HepG2 (cell line): ENCODE data around the gene TTC39C. TPM values are rescaled to one million over a fixed set of nuclear protein-coding genes. Genes with fewer than 3 reads are reported as not detected.

ENCODE experiments used
- KAT7 ChIP-seq: IDR thresholded peaks from 2 replicates; pipeline ENCODE4 v1.6.1; 2018; ENCODE audit warnings: borderline replicate concordance, missing compliant biosample characterization
- PRPF4 ChIP-seq: fragments of 200-400 bp; formaldehyde crosslinking; IDR thresholded peaks from 2 replicates; pipeline ENCODE4 v1.6.1; 2016; ENCODE audit warnings: low read length, low read depth; ENCODE audit not compliant: poor library complexity, severe bottlenecking
- SP140L ChIP-seq: sonication (generic); formaldehyde crosslinking; IDR thresholded peaks from 2 replicates; pipeline ENCODE4 v1.4.0; 2020; ENCODE audit warnings: missing genetic modification reagents, borderline replicate concordance
- U2AF2 ChIP-seq: fragments of 200-400 bp; formaldehyde crosslinking; IDR thresholded peaks from 2 replicates; pipeline ENCODE4 v1.6.1; 2017; ENCODE audit warnings: low read depth, mild to moderate bottlenecking, low read length
- ZNF33A ChIP-seq: sonication (generic); formaldehyde crosslinking; IDR thresholded peaks from 2 replicates; pipeline ENCODE4 v1.5.1; 2020; ENCODE audit warnings: missing genetic modification reagents, mild to moderate bottlenecking, moderate library complexity, borderline replicate concordance
- ZNF570 ChIP-seq: sonication (generic); formaldehyde crosslinking; IDR thresholded peaks from 2 replicates; pipeline ENCODE4 v1.4.0; 2020; ENCODE audit warnings: mild to moderate bottlenecking, missing genetic modification reagents, borderline replicate concordance
- ZNF75D ChIP-seq: sonication (generic); formaldehyde crosslinking; IDR thresholded peaks from 2 replicates; pipeline ENCODE4 v1.8.1; 2023; ENCODE audit warnings: missing genetic modification reagents, mild to moderate bottlenecking, borderline replicate concordance
- ZSCAN25 ChIP-seq: sonication (generic); formaldehyde crosslinking; IDR thresholded peaks from 2 replicates; pipeline ENCODE4 v1.8.0; 2022; ENCODE audit warnings: mild to moderate bottlenecking, missing genetic modification reagents
- polyA plus RNA-seq, 8 experiments: library from polyadenylated mRNA; depleted of rRNA in 3 of 8; stranded (reverse) in 7 of 8; unstranded in 1 of 8; fragments of >200 nt; fragmentation: Illumina TruSeq in 4 of 8; extraction: Trizol in 4 of 8; gene quantifications; 2 replicates each; pipeline versions ENCODE4 v1.2.1 to v1.2.3, GENCODE V29; 2011 to 2016; ENCODE audit warnings: low read depth in 4 of 8, missing spikeins in 1 of 8, mixed read lengths in 1 of 8; ENCODE audit not compliant: insufficient read depth in 1 of 8
- total RNA-seq, 5 experiments: library from RNA; depleted of rRNA; stranded (reverse); fragments of >200 nt; fragmentation: Illumina TruSeq; extraction: Trizol; gene quantifications; 2 replicates each; pipeline ENCODE4 v1.2.3, GENCODE V29; 2016; ENCODE audit warnings: low read depth in 1 of 5
- TF ChIP-seq, protein P1 (sequence below): sonication (generic); formaldehyde crosslinking; IDR thresholded peaks from 2 replicates; pipeline ENCODE4 v1.4.0; 2020; ENCODE audit warnings: missing genetic modification reagents, mild to moderate bottlenecking, borderline replicate concordance
- TF ChIP-seq, protein P2 (sequence below): sonication (generic); formaldehyde crosslinking; IDR thresholded peaks from 2 replicates; pipeline ENCODE4 v1.5.1; 2020; ENCODE audit warnings: missing genetic modification reagents, mild to moderate bottlenecking, borderline replicate concordance
- TF ChIP-seq, protein P3 (sequence below): sonication (generic); formaldehyde crosslinking; IDR thresholded peaks from 2 replicates; pipeline ENCODE4 v1.4.0; 2020; ENCODE audit warnings: missing genetic modification reagents, borderline replicate concordance
- TF ChIP-seq, protein P4 (sequence below): sonication (generic); formaldehyde crosslinking; IDR thresholded peaks from 2 replicates; pipeline ENCODE4 v1.4.0; 2020; ENCODE audit warnings: missing genetic modification reagents
- TF ChIP-seq, protein P5 (sequence below): IDR thresholded peaks from 2 replicates; pipeline ENCODE4 v1.6.1; 2016; ENCODE audit warnings: missing compliant biosample characterization, missing genetic modification reagents, borderline replicate concordance

The TTC39C gene
- total and polyA plus RNA-seq, 2 of the 13 experiments (the other 11 are each of a cell fraction or from before 2014, with no cell fraction given), result 19.1 to 25.9 TPM

DNA sequence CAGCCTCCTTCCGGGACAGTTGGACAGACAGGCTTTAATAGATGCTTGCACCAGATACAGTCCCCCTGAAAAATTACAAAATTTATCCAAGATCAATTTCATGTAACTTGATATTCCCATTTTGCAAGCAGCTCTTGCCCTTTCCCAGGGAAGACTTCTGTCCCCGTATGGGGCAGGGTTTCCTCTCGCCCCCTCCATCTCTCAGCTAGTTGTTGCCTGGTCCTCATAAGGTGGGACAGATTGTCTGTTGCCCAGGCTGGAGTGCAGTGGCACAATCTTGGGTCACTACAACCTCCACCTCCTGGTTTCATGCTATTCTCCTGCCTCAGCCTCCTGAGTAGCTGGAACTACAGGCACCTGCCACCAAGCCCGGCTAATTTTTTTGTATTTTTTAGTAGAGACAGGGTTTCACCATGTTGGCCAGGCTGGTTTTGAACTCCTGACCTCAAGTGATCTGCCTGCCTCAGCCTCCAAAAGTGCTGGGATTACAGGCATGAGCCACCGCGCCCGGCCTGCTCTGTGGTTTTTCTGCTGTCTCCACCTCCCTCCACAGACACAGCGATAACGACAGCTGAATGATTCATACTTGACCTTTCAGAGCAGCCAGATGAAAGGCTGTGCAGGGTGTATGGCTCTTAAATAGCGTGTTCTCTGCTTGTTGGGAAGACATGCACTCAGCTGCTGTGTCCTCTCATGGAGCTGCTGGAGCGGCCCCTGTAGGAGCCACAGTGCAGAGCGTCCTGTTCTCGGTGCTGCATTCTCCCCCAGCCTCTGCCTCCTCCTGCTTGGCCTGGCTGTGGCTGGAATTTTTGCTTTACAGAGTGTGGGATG, 61.4 kb downstream of the TTC39C start (continued):
- no peak for TF ChIP-seq SP140L (CRISPR knock-in tag)
- no peak for TF ChIP-seq ZNF33A (CRISPR knock-in tag)
- no peak for TF ChIP-seq PRPF4
- TF ChIP-seq, protein P1, sequence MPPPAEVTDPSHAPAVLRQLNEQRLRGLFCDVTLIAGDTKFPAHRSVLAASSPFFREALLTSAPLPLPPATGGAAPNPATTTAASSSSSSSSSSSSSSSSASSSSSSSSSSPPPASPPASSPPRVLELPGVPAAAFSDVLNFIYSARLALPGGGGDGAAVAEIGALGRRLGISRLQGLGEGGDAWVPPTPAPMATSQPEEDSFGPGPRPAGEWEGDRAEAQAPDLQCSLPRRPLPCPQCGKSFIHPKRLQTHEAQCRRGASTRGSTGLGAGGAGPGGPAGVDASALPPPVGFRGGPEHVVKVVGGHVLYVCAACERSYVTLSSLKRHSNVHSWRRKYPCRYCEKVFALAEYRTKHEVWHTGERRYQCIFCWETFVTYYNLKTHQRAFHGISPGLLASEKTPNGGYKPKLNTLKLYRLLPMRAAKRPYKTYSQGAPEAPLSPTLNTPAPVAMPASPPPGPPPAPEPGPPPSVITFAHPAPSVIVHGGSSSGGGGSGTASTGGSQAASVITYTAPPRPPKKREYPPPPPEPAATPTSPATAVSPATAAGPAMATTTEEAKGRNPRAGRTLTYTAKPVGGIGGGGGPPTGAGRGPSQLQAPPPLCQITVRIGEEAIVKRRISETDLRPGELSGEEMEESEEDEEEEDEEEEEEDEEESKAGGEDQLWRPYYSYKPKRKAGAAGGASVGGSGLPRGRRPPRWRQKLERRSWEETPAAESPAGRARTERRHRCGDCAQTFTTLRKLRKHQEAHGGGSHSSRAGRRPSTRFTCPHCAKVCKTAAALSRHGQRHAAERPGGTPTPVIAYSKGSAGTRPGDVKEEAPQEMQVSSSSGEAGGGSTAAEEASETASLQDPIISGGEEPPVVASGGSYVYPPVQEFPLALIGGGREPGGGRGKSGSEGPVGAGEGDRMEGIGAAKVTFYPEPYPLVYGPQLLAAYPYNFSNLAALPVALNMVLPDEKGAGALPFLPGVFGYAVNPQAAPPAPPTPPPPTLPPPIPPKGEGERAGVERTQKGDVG, result peak; percentile 32; the same call in 1 of the 2 replicates
- no peak for TF ChIP-seq ZNF75D (CRISPR knock-in tag)
- TF ChIP-seq, protein P2, sequence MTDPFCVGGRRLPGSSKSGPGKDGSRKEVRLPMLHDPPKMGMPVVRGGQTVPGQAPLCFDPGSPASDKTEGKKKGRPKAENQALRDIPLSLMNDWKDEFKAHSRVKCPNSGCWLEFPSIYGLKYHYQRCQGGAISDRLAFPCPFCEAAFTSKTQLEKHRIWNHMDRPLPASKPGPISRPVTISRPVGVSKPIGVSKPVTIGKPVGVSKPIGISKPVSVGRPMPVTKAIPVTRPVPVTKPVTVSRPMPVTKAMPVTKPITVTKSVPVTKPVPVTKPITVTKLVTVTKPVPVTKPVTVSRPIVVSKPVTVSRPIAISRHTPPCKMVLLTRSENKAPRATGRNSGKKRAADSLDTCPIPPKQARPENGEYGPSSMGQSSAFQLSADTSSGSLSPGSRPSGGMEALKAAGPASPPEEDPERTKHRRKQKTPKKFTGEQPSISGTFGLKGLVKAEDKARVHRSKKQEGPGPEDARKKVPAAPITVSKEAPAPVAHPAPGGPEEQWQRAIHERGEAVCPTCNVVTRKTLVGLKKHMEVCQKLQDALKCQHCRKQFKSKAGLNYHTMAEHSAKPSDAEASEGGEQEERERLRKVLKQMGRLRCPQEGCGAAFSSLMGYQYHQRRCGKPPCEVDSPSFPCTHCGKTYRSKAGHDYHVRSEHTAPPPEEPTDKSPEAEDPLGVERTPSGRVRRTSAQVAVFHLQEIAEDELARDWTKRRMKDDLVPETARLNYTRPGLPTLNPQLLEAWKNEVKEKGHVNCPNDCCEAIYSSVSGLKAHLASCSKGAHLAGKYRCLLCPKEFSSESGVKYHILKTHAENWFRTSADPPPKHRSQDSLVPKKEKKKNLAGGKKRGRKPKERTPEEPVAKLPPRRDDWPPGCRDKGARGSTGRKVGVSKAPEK (CRISPR knock-in tag), result no peak
- TF ChIP-seq, protein P3, sequence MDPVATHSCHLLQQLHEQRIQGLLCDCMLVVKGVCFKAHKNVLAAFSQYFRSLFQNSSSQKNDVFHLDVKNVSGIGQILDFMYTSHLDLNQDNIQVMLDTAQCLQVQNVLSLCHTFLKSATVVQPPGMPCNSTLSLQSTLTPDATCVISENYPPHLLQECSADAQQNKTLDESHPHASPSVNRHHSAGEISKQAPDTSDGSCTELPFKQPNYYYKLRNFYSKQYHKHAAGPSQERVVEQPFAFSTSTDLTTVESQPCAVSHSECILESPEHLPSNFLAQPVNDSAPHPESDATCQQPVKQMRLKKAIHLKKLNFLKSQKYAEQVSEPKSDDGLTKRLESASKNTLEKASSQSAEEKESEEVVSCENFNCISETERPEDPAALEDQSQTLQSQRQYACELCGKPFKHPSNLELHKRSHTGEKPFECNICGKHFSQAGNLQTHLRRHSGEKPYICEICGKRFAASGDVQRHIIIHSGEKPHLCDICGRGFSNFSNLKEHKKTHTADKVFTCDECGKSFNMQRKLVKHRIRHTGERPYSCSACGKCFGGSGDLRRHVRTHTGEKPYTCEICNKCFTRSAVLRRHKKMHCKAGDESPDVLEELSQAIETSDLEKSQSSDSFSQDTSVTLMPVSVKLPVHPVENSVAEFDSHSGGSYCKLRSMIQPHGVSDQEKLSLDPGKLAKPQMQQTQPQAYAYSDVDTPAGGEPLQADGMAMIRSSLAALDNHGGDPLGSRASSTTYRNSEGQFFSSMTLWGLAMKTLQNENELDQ (CRISPR knock-in tag), result no peak
- TF ChIP-seq, protein P4, sequence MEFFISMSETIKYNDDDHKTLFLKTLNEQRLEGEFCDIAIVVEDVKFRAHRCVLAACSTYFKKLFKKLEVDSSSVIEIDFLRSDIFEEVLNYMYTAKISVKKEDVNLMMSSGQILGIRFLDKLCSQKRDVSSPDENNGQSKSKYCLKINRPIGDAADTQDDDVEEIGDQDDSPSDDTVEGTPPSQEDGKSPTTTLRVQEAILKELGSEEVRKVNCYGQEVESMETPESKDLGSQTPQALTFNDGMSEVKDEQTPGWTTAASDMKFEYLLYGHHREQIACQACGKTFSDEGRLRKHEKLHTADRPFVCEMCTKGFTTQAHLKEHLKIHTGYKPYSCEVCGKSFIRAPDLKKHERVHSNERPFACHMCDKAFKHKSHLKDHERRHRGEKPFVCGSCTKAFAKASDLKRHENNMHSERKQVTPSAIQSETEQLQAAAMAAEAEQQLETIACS (CRISPR knock-in tag), result no peak
- TF ChIP-seq ZSCAN25 (CRISPR knock-in tag), result peak; percentile 70; the same call in 1 of the 2 replicates
- no peak for TF ChIP-seq KAT7 (CRISPR knock-in tag)
- no peak for TF ChIP-seq ZNF570 (CRISPR knock-in tag)
- no peak for TF ChIP-seq U2AF2
- TF ChIP-seq, protein P5, sequence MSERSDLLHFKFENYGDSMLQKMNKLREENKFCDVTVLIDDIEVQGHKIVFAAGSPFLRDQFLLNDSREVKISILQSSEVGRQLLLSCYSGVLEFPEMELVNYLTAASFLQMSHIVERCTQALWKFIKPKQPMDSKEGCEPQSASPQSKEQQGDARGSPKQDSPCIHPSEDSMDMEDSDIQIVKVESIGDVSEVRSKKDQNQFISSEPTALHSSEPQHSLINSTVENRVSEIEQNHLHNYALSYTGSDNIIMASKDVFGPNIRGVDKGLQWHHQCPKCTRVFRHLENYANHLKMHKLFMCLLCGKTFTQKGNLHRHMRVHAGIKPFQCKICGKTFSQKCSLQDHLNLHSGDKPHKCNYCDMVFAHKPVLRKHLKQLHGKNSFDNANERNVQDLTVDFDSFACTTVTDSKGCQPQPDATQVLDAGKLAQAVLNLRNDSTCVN (CRISPR knock-in tag), result peak; percentile 30; the same call in 1 of the 2 replicates
